K562 (cell line): ENCODE results near the gene GRM5. TPM values are rescaled to one million over a fixed set of nuclear protein-coding genes. Genes with fewer than 3 reads are reported as not detected.
A peak's percentile ranks its signal among the peaks of the same experiment; 100 is the strongest.
"Not testable (repeated sequence)": the region's sequence is repeated elsewhere in the genome, so short reads cannot be mapped to it uniquely, and the experiment has no call there.

Experiments
- ATAC-seq: fragments of 200-7000 bp; cut with Tn5 transposase; 3 replicates; pipeline ENCODE4 v1.9.1; 2020; ENCODE audit warnings: moderate library complexity
- Bru-seq: library from RNA; stranded (reverse); fragments of 400-500 nt; gene quantifications from one replicate; lab custom pipeline; 2021; lab: Mats Ljungman, UMichigan
- BruChase-seq, 2 experiments: library from RNA; stranded (reverse); fragments of 400-500 nt; gene quantifications; one replicate each; lab custom pipeline; 2021; lab: Mats Ljungman, UMichigan
- BruUV-seq: library from RNA; stranded (reverse); fragments of 400-500 nt; replicated peaks from 2 replicates; lab custom pipeline; 2021; lab: Mats Ljungman, UMichigan
- CTCF ChIA-PET: fragments of 300-600 bp; formaldehyde crosslinking; extraction: SDS; loops from one replicate; lab custom pipeline; 2021; ENCODE audit warnings: low intra/inter-chr PET ratio; lab: Yijun Ruan, JAX
- POLR2A ChIA-PET: fragments of 300-600, 350-650 bp; sonication (Branson Sonifier 250); formaldehyde crosslinking; extraction: SDS; loops from one replicate; lab custom pipeline; 2021; ENCODE audit warnings: antibody characterized with exemption, inconsistent platforms; lab: Yijun Ruan, JAX
- DNase-seq, 4 experiments: peaks; one replicate each; pipeline versions ENCODE4 v3.0.0 to v3.0.0-alpha.2; 2011 to 2018; ENCODE audit warnings: low spot score in 3 of 4, mixed read lengths in 3 of 4; ENCODE audit errors: extremely low read depth in 1 of 4
- FAIRE-seq: peaks from 2 replicates; lab custom pipeline; 2011; peaks lifted over from hg19 to GRCh38; lab: Jason Lieb, UNC
- H2AFZ ChIP-seq: 2 replicates; pipeline ENCODE4 v1.6.0; 2011; ENCODE audit warnings: low read depth, low read length, control low read depth, inconsistent platforms
- H3K27ac ChIP-seq: fragments of 200-600 bp; 3 replicates; pipeline ENCODE4 v1.8.0; 2011; ENCODE audit warnings: low read depth, mild to moderate bottlenecking, control low read depth, inconsistent platforms, low read length, moderate library complexity, mixed read lengths; ENCODE audit errors: extremely low read depth
- H3K27me3 ChIP-seq, 2 experiments: fragments of 300-600 bp in 1 of 2; 2 replicates in 1 of 2; 3 replicates in 1 of 2; pipeline versions ENCODE4 v1.6.0 to v1.8.0; 2011; ENCODE audit warnings: inconsistent platforms in 2 of 2, low read length in 2 of 2, mild to moderate bottlenecking in 1 of 2, mixed read lengths in 1 of 2, moderate library complexity in 1 of 2; ENCODE audit not compliant: control insufficient read depth in 2 of 2, insufficient read depth in 2 of 2
- H3K36me3 ChIP-seq: fragments of 300-600 bp; 3 replicates; pipeline ENCODE4 v1.8.0; 2011; ENCODE audit warnings: mild to moderate bottlenecking, low read length, inconsistent platforms; ENCODE audit not compliant: control insufficient read depth, insufficient read depth
- H3K4me1 ChIP-seq, 2 experiments: fragments of 200-600 bp in 1 of 2; replicated peaks in 1 of 2; 2 replicates in 1 of 2; 3 replicates in 1 of 2; pipeline versions ENCODE4 v1.5.1 to v1.8.0; 2011; ENCODE audit warnings: inconsistent platforms in 2 of 2, low read length in 2 of 2, mild to moderate bottlenecking in 1 of 2, mixed read lengths in 1 of 2, moderate library complexity in 1 of 2; ENCODE audit not compliant: control insufficient read depth in 2 of 2, insufficient read depth in 2 of 2
- H3K4me2 ChIP-seq: 2 replicates; pipeline ENCODE4 v1.6.1; 2011; ENCODE audit warnings: low read length, control low read depth, inconsistent platforms, mixed read lengths; ENCODE audit not compliant: insufficient read depth
- H3K4me3 ChIP-seq: fragments of 200-600 bp; sonication (generic), shearing (Covaris generic); 2 replicates; pipeline ENCODE4 v1.5.1; 2016; ENCODE audit warnings: control low read depth, inconsistent platforms
- H3K79me2 ChIP-seq: fragments of 200-600 bp; 3 replicates; pipeline ENCODE4 v1.8.0; 2011; ENCODE audit warnings: low read length, inconsistent platforms; ENCODE audit not compliant: control insufficient read depth, insufficient read depth
- H3K9ac ChIP-seq, 2 experiments: 2 replicates each; pipeline versions ENCODE4 v1.6.0 to v1.6.1; 2011; ENCODE audit warnings: low read depth in 2 of 2, low read length in 2 of 2, control low read depth in 1 of 2, inconsistent platforms in 1 of 2, mild to moderate bottlenecking in 1 of 2, mixed read lengths in 1 of 2; ENCODE audit not compliant: insufficient read depth in 1 of 2
- H3K9me1 ChIP-seq: one replicate; pipeline ENCODE4 v1.6.0; 2011; ENCODE audit warnings: inconsistent platforms, mild to moderate bottlenecking, low read length, moderate library complexity; ENCODE audit not compliant: control insufficient read depth, insufficient read depth
- H3K9me3 ChIP-seq: replicated peaks from 2 replicates; pipeline ENCODE4 v1.5.1; 2011; ENCODE audit warnings: low read depth, low read length, inconsistent platforms; ENCODE audit not compliant: control insufficient read depth, insufficient read depth
- H4K20me1 ChIP-seq: replicated peaks from 2 replicates; pipeline ENCODE4 v1.6.1; 2011; ENCODE audit warnings: low read length, inconsistent platforms, mixed read lengths; ENCODE audit not compliant: control insufficient read depth, insufficient read depth
- CTCF ChIP-seq, 3 experiments: IDR thresholded peaks in 2 of 3; conservative IDR thresholded peaks in 1 of 3; 2 replicates each; pipeline ENCODE4 v1.5.1; 2011 to 2012; ENCODE audit warnings: low read length in 3 of 3, mild to moderate bottlenecking in 3 of 3, control low read depth in 2 of 3, improper control_type of control experiment in 1 of 3, inconsistent platforms in 1 of 3, low read depth in 1 of 3, mixed read lengths in 1 of 3, moderate library complexity in 1 of 3; ENCODE audit not compliant: insufficient read depth in 2 of 3
- RAD21 ChIP-seq, 2 experiments: fragments of 250-450 bp in 1 of 2; fragments of 450-650 bp in 1 of 2; sonication (Bioruptor Pico) in 1 of 2; formaldehyde crosslinking in 1 of 2; IDR thresholded peaks in 1 of 2; conservative IDR thresholded peaks in 1 of 2; 2 replicates each; pipeline versions ENCODE4 v1.4.0 to v1.8.0; 2020 to 2022; ENCODE audit warnings: mild to moderate bottlenecking in 2 of 2, moderate library complexity in 1 of 2
- WGBS: fragments of 100-300 bp; shearing (Covaris generic); methylation state at CpG from one replicate; pipeline ENCODE4 v1.1.6; 2016; ENCODE audit warnings: low coverage, mixed read lengths; ENCODE audit not compliant: insufficient coverage; ENCODE audit errors: missing lambda C conversion rate; 5-methylcytosine and 5-hydroxymethylcytosine counted together
- in situ Hi-C: fragments of 300-500 bp; cut with MboI; formaldehyde crosslinking; loops from 4 replicates; pipeline ENCODE4 v1.15.0; 2018; ENCODE audit warnings: inconsistent platforms, mixed read lengths
- intact Hi-C: fragments of 100-400 bp; cut with micrococcal nuclease; formaldehyde crosslinking; loops from 2 replicates; pipeline ENCODE4 v1.14.2; 2022
- long read RNA-seq, 3 experiments: library from polyadenylated mRNA in 2 of 3; library from RNA in 1 of 3; unstranded in 2 of 3; stranded (forward) in 1 of 3; transcript quantifications; one replicate each; pipeline ENCODE4 v2.0.0, GENCODE V29; 2019 to 2022
- polyA minus RNA-seq, 3 experiments: library from RNA; depleted of rRNA, polyadenylated mRNA; stranded (reverse); fragments of >200 nt; gene quantifications; 2 replicates each; pipeline ENCODE4 v1.2.3, GENCODE V29; 2011
- polyA plus RNA-seq, 8 experiments: library from polyadenylated mRNA; depleted of rRNA in 4 of 8; stranded (reverse) in 5 of 8; unstranded in 3 of 8; fragments of >200 nt; fragmentation: Nextera tagmentation in 2 of 8; fragmentation: Illumina TruSeq in 1 of 8; extraction: Ambion mirVana in 2 of 8; extraction: Trizol in 1 of 8; gene quantifications; 2 replicates each; pipeline versions ENCODE4 v1.2.1 to v1.2.3, GENCODE V29; 2011 to 2014; ENCODE audit warnings: inconsistent platforms in 1 of 8, missing spikeins in 1 of 8
- total RNA-seq, 7 experiments: library from RNA; depleted of rRNA in 6 of 7; stranded (reverse); fragments of >200 nt in 6 of 7; fragmentation: Illumina TruSeq in 2 of 7; extraction: Trizol in 2 of 7; gene quantifications; 2 replicates each; pipeline versions ENCODE4 v1.2.1 to v1.2.3, GENCODE V29; 2011 to 2021; ENCODE audit warnings: low replicate concordance in 1 of 7

GRM5 gene
- total RNA-seq (2011; cell fraction: chromatin; rRNA removed; ENCODE audit: low replicate concordance), result not detected in 2 replicates
- not detected in 2 replicates for total RNA-seq (2011; cell fraction: nucleolus; rRNA removed)
- not detected in 2 replicates for total RNA-seq (2011; cell fraction: nucleoplasm; rRNA removed)
- not detected in 2 replicates for total RNA-seq (2014; rRNA removed)
- total RNA-seq (2014; rRNA removed; fragmentation: Illumina TruSeq; extraction: Trizol), result not detected in 2 replicates
- not detected in 2 replicates for total RNA-seq (2015; rRNA removed; fragmentation: Illumina TruSeq; extraction: Trizol)
- not detected in 2 replicates for total RNA-seq (2021)
- not detected in 2 replicates for polyA plus RNA-seq (2011; rRNA removed)
- polyA plus RNA-seq (2011; cell fraction: cytosol; rRNA removed), result not detected in 2 replicates
- not detected in 2 replicates for polyA plus RNA-seq (2011; cell fraction: nucleus; rRNA removed)
- polyA plus RNA-seq (2012), result not detected in 2 replicates
- not detected in 2 replicates for polyA plus RNA-seq (2014; fragmentation: Illumina TruSeq; extraction: Trizol)
- not detected for polyA plus RNA-seq (2014; fragmentation: Nextera tagmentation; extraction: Ambion mirVana)
- not detected in 2 replicates for polyA plus RNA-seq (2014; rRNA removed)
- not detected in 2 replicates for polyA minus RNA-seq (2011; rRNA and poly(A)+ RNA removed)
- not detected in 2 replicates for polyA minus RNA-seq (2011; cell fraction: cytosol; rRNA and poly(A)+ RNA removed)
- polyA minus RNA-seq (2011; cell fraction: nucleus; rRNA and poly(A)+ RNA removed), result not detected in 2 replicates
- Bru-seq, nascent RNA, result percentile 0 among the genes with signal in this experiment
- percentile 0 among the genes with signal in this experiment for BruChase-seq, experiment 1, labeled RNA remaining after a 2-hour chase
- percentile 0 among the genes with signal in this experiment for BruChase-seq, experiment 2, labeled RNA remaining after a 6-hour chase
- long read RNA-seq, experiment 1, result 0 reads
- long read RNA-seq, experiment 2, result 0 reads
- long read RNA-seq, experiment 3, result 0 reads

GRCh38 chr11:89065651-89066201 lies at the start of gene GRM5:
Gene GRM5, minus strand, starts transcription at chr11:89065982. Its CDS starts 18,110 bp downstream, at chr11:89047872.
- H3K9ac ChIP-seq, H3K4me2 ChIP-seq, FAIRE-seq, in situ Hi-C loops, H3K9me3 ChIP-seq, DNase-seq, CTCF ChIA-PET, H3K4me3 ChIP-seq, H2AFZ ChIP-seq, H4K20me1 ChIP-seq, H3K36me3 ChIP-seq, BruUV-seq, ATAC-seq, H3K27ac ChIP-seq, H3K9me1 ChIP-seq, intact Hi-C loops, H3K4me1 ChIP-seq, POLR2A ChIA-PET, H3K79me2 ChIP-seq, H3K27me3 ChIP-seq: not testable (repeated sequence)
- WGBS, result 2% methylated on average over 29 of the region's 47 CpGs

GRCh38 chr11:89097956-89098355 lies 32.2 kb upstream of the GRM5 start:
- CTCF ChIA-PET, H3K79me2 ChIP-seq, H3K4me2 ChIP-seq, H3K4me3 ChIP-seq, H3K9me1 ChIP-seq, H2AFZ ChIP-seq, H3K4me1 ChIP-seq, H3K27me3 ChIP-seq, H4K20me1 ChIP-seq, H3K36me3 ChIP-seq, in situ Hi-C loops, H3K27ac ChIP-seq, H3K9me3 ChIP-seq, H3K9ac ChIP-seq, BruUV-seq: not testable (repeated sequence)
- FAIRE-seq, result peak; percentile 90
- peak in 2 of 4 experiments; percentile 1 to 3 for DNase-seq
- 0% methylated on average over 1 of the region's 1 CpG for WGBS
- ATAC-seq, result peak; percentile 65; the same call in 2 of the 3 replicates
- peak in 1 of 2 experiments; percentile 20; a peak in 2 of 4 replicates for TF ChIP-seq RAD21 (CRISPR knock-in tag; conservative IDR thresholded peaks at IDR 0.05 in 1 of 2, IDR thresholded peaks at IDR 0.05 in 1 of 2)
- peak; percentile 23 to 47 (median 34); a peak in 5 of 6 replicates for TF ChIP-seq CTCF (IDR thresholded peaks at IDR 0.05 in 2 of 3, conservative IDR thresholded peaks at IDR 0.05 in 1 of 3; ENCODE audit: insufficient read depth in 2 of 3, low read depth in 1 of 3, low read length in 3 of 3)
- TF ChIP-seq, all 486 proteins: peak for 2; not testable (repeated sequence) for 484
- intact Hi-C loops, POLR2A ChIA-PET: not testable (repeated sequence)
